ENCODE measurements around the gene BST1.
A peak's percentile ranks its signal among the peaks of the same experiment; 100 is the strongest.

The BST1 gene

DNA sequence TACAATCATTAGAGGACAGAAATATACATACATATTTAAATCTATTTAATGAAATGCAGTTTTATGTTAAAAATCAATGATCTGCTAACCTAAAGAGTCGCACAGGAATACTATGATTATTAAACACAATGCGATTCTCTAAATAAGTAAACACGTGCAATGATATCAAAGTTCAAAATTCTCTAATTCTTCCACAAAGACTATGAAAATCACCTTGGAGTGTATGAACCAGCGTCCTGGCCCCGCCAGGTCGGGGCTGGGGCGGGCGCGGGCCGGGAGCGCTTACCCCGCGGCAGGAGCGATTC lies 21.8 kb upstream of the BST1 start:
- DNase-seq (ENCODE audit: low read depth in 1 of 2, low spot score in 1 of 2): no peak
- Histone ChIP-seq H3K4me3 (replicated peaks; ENCODE audit: insufficient read depth, low read length) (peak overlapping the region; percentile 85), H3K27ac (replicated peaks) (peak overlapping the region; percentile 96), H3K27me3 (ENCODE audit: insufficient read depth, poor library complexity, severe bottlenecking) (no peaks in the 10 kb centered on the region)
- TF ChIP-seq SPI1 (IDR thresholded peaks at IDR 0.05; ENCODE audit: borderline replicate concordance, low read depth) (no peak), REST (IDR thresholded peaks at IDR 0.05; ENCODE audit: insufficient replicate concordance, low read depth) (no peak), POLR2AphosphoS5 (IDR thresholded peaks at IDR 0.05; ENCODE audit: low read depth) (no peak), GABPA (IDR thresholded peaks at IDR 0.05; ENCODE audit: low read depth) (no peak)
- TF ChIP-seq, protein P1, sequence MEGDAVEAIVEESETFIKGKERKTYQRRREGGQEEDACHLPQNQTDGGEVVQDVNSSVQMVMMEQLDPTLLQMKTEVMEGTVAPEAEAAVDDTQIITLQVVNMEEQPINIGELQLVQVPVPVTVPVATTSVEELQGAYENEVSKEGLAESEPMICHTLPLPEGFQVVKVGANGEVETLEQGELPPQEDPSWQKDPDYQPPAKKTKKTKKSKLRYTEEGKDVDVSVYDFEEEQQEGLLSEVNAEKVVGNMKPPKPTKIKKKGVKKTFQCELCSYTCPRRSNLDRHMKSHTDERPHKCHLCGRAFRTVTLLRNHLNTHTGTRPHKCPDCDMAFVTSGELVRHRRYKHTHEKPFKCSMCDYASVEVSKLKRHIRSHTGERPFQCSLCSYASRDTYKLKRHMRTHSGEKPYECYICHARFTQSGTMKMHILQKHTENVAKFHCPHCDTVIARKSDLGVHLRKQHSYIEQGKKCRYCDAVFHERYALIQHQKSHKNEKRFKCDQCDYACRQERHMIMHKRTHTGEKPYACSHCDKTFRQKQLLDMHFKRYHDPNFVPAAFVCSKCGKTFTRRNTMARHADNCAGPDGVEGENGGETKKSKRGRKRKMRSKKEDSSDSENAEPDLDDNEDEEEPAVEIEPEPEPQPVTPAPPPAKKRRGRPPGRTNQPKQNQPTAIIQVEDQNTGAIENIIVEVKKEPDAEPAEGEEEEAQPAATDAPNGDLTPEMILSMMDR (IDR thresholded peaks at IDR 0.05; ENCODE audit: insufficient read depth, low read length): no peak

DNA sequence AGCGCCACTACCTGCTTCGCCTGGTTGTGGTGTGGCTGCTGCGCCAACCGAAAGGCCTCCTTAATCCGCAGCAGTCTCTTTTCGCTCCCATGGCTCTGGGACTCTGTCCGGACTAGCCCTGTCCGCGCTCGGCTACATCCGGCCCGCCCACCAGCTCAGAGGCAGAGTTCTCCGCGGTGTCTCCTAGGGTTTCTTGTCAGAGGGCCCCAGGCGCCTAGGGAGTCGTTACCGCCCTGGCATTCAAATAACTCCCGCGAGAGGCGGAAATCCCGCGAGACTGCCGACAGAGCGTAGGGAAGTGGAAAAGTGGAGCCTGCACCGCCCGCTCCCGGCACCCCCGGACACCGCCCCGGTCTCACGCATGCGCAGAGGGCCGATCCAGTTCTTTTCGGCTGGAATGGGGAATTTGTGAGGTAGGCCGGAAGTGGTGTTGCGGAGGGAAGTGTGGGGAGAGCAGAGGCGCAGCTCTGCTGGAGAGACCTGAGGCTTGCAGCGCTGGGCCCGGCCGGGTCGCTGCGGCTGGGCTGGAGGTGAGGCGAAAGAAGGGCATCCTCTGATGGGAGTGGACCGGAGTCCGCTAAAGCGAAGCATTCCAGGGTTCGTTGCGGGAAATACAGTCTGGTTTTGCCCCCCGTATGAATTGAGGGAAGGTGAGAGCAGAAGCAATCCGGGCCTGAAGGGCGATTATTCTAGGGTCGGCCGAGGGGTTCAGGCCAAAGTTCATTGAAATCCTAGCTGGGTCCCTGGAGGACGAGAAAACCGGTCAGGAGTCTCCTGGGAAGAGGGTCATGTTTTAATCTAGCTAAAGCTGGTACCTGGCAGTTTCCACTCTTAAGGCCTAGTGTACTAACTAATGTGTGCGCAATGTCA lies 21.3 kb upstream of the BST1 start, which contains the start of gene FAM200B:
FAM200B (plus strand) TSS at position 456 of the 870 bp plus-strand sequence. CDS start 5,151 bp downstream, outside the sequence.
- Histone ChIP-seq H3K27ac (replicated peaks) (peak within 1 kb of the TSS; percentile 96), H3K4me3 (replicated peaks; ENCODE audit: insufficient read depth, low read length) (peak within 1 kb of the TSS; percentile 85), H3K27me3 (ENCODE audit: insufficient read depth, poor library complexity, severe bottlenecking) (no peaks in the 10 kb centered on the region)
- TF ChIP-seq SPI1 (IDR thresholded peaks at IDR 0.05; ENCODE audit: borderline replicate concordance, low read depth): peak; percentile 91
- peak; percentile 19 for TF ChIP-seq GABPA (IDR thresholded peaks at IDR 0.05; ENCODE audit: low read depth)
- no peak for TF ChIP-seq REST (IDR thresholded peaks at IDR 0.05; ENCODE audit: insufficient replicate concordance, low read depth)
- peak; percentile 78 for TF ChIP-seq POLR2AphosphoS5 (IDR thresholded peaks at IDR 0.05; ENCODE audit: low read depth)
- peak; percentile 96 to 99 for DNase-seq (ENCODE audit: low read depth in 1 of 2, low spot score in 1 of 2)

DNA sequence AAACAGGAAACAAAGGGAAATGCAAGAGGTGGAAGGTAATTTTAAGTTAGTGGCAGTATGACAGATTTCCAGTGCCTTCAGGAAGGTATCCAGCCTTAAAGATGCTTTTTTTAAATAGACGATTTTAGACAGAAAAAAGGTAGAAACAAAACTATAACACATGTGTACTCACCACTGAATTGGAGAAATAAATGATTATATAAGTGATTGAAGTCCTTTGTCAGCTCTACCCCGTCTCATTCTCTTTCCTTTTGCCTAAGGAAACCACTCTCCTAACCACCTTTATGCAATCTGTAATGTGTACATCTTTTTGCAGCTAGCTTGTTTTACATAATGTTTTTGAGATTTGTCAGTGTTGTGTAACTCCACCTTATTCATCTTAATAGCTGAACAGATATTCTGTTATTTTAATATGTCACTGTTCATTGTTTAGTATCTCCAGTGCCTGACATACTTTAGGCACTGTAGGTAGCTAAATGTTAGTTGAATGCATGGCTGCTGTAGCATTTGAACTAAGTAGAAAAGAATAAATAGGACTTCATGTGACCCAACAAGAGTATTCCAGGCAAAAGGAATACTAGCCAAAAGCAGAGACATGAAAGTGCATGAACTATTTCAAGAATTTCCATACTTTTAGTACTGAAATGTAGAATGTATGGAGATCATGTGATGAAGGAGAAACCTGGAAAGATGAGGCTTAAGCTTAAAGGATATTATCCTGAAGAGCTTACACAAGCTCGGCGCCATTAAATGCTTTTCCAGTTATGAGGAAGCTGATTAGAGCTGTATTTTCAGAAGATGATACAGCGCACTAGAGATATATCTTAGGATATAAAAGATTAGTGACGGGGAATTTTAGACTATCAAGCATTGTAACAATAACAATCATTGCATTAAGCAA lies 20.4 kb upstream of the BST1 start:
- TF ChIP-seq GABPA (IDR thresholded peaks at IDR 0.05; ENCODE audit: low read depth) (no peak), POLR2AphosphoS5 (IDR thresholded peaks at IDR 0.05; ENCODE audit: low read depth) (no peak), REST (IDR thresholded peaks at IDR 0.05; ENCODE audit: insufficient replicate concordance, low read depth) (no peak), SPI1 (IDR thresholded peaks at IDR 0.05; ENCODE audit: borderline replicate concordance, low read depth) (no peak)
- TF ChIP-seq, protein P1 (IDR thresholded peaks at IDR 0.05; ENCODE audit: insufficient read depth, low read length): no peak
- peak overlapping the region; percentile 85 for H3K4me3 ChIP-seq (replicated peaks; ENCODE audit: insufficient read depth, low read length)
- peak overlapping the region; percentile 96 for H3K27ac ChIP-seq (replicated peaks)
- no peaks in the 10 kb centered on the region for H3K27me3 ChIP-seq (ENCODE audit: insufficient read depth, poor library complexity, severe bottlenecking)
- DNase-seq (ENCODE audit: low read depth in 1 of 2, low spot score in 1 of 2): no peak

Measured in HL-60 (cell line).